ENCODE data around the gene NUTM2A. TPM values are rescaled to one million over a fixed set of nuclear protein-coding genes. Genes with fewer than 3 reads are reported as not detected.
"Not testable (repeated sequence)": the region's sequence is repeated elsewhere in the genome, so short reads cannot be mapped to it uniquely, and the experiment has no call there.

NUTM2A gene, protein sequence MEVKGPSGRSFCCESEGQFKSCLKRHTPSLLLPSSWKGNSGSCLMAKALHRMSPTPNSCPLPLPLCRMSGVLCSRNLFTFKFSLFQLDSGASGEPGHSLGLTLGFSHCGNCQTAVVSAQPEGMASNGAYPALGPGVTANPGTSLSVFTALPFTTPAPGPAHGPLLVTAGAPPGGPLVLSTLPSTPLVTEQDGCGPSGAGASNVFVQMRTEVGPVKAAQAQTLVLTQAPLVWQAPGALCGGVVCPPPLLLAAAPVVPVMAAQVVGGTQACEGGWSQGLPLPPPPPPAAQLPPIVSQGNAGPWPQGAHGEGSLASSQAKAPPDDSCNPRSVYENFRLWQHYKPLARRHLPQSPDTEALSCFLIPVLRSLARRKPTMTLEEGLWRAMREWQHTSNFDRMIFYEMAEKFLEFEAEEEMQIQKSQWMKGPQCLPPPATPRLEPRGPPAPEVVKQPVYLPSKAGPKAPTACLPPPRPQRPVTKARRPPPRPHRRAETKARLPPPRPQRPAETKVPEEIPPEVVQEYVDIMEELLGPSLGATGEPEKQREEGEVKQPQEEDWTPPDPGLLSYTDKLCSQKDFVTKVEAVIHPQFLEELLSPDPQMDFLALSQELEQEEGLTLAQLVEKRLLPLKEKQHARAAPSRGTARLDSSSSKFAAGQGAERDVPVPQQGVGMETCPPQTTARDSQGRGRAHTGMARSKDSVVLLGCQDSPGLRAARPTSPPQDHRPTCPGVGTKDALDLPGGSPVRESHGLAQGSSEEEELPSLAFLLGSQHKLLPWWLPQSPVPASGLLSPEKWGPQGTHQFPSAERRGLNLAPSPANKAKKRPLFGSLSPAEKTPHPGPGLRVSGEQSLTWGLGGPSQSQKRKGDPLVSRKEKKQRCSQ
- total RNA-seq = under 1 TPM; 0.52 to 0.88 TPM
- under 1 TPM in 2 of 3 donors, not detected in 1; 0.07 to 0.18 TPM for polyA plus RNA-seq
- 0.08 to 0.98 (median 0.64) reads per million in 6 experiments for total RNA-seq

DNA sequence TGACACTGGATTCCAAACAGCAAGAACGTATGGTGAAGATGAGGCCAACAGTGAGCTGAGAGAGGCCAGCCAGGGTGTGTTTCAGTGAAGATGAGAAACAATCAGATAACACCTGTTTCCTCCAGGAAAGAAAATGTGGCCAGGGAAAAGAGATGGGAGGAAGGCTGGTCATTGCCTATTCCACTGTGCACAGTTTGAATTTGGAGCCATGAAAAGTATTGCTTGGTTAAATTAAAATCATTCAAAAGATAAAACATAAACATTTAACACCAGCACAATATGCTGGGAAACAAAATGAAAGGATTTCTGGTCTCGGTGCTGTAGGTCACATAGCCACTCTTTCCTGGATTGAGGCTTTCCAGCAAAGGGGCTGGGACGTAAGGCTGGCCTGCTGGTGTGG is at the start of gene NUTM2A:
NUTM2A (plus strand) TSS at position 301 of the 400 bp plus-strand sequence. CDS start 383 bp downstream, outside the sequence.
- POLR2A ChIA-PET, ATAC-seq, H3K27ac Mint-ChIP-seq, H3K4me1 Mint-ChIP-seq, H3K27me3 Mint-ChIP-seq, H3K9me3 Mint-ChIP-seq, DNase-seq, H3K4me3 Mint-ChIP-seq, H3K36me3 Mint-ChIP-seq: not testable (repeated sequence)

DNA sequence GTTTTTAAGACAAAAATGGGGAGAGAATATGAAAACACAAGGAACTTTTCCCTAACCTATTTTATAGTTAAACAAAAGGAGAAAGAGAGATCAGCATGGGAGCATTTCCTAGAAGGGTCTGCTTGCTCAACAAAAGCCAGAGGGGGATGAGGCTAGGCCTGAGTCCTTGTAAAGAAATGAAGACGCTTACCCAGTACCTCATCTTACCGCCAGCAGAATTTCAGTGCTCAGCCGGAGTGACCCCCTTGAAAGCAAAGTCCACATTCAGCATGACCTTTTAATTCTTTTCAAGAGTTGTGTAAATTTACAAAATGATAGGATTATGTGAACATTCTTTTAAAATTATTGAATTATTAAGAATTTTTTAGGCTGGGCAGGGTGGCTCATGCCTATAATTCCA is 47.7 kb upstream of the NUTM2A start:
- ATAC-seq, H3K4me1 Mint-ChIP-seq, DNase-seq, H3K9me3 Mint-ChIP-seq, H3K27ac Mint-ChIP-seq, H3K27me3 Mint-ChIP-seq, H3K4me3 Mint-ChIP-seq, POLR2A ChIA-PET: not testable (repeated sequence)
- H3K36me3 Mint-ChIP-seq = peaks cover 4 to 50% (median 13%) of the 10 kb centered on the region in 3 donors

DNA sequence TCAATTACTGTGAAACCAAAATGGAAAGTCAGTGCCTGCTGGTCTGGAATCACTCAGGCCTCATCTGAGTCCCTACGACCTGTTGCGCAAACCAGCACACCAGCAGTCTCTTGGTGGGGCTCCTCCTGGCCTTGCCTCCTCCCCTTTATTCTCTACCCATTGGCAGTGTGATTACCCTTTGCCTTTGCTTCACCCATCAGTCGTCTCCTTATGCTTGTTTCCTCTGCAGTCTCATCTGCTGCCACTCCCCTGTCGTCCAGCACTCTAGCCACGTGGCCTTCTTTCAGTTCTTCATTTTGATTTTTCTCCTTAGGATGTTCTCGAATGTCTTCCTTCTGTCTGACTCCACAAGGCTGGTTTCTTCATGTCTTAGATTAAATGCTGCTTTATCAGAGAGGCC is 40.8 kb upstream of the NUTM2A start:
- POLR2A ChIA-PET, ATAC-seq, H3K27me3 Mint-ChIP-seq, H3K4me3 Mint-ChIP-seq, DNase-seq: not testable (repeated sequence)
- Mint-ChIP-seq H3K4me1 (peaks cover 0 to 19% (median 2%) of the 10 kb centered on the region in 4 donors), H3K36me3 (peaks cover 33 to 77% (median 53%) of the 10 kb centered on the region in 3 donors), H3K9me3 (peaks cover 0 to 14% (median 4%) of the 10 kb centered on the region in 9 donors), H3K27ac (peak overlapping the region in 1 of 10 donors; percentile 44)

DNA sequence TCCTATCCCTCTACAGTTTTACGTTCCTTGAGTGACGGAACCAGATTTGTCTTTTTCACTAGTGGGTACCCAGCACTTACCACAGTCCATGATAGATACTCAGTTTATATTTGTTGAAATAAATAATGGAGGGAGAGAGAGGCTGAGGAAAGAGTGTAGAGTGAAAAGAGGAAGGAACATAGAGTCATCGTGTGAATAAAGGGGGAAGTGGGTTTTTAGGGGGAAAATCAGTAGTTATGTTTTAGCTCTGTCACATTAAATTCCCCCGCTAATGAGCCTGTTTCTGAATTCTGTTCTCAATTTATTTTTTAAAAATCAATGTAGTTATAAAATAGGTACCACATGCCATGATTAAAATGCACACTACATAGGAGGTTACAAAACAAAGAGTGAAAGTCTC is 39.2 kb upstream of the NUTM2A start:
- peaks cover 29 to 70% (median 50%) of the 10 kb centered on the region in 3 donors for H3K36me3 Mint-ChIP-seq

DNA sequence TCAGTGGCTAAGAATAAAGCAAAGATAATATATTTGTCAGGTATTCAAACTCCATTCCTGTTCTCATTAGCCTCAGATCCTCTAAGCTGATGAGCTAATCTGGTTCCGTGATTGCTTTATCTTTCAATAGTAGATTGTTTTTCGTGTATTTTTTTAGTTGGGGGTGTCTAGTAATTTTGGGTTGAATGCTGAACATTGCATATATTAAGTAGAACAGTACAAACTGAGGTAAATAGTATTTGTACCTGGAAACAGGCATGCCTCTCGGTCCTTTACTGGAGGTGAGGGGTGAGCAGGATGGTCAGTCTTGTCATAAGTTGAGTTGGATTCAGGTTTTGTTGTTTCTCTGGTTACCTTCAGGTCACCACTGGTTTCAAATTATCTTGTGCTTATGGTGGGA is 37.7 kb upstream of the NUTM2A start:
- H3K27me3 Mint-ChIP-seq, DNase-seq, POLR2A ChIA-PET: not testable (repeated sequence)

More for the DNA sequence above, 39.2 kb upstream of the NUTM2A start:
- Mint-ChIP-seq H3K4me1 (peaks cover 0 to 19% (median 2%) of the 10 kb centered on the region in 4 donors), H3K9me3 (peaks cover 0 to 14% (median 4%) of the 10 kb centered on the region in 9 donors)
- H3K27ac Mint-ChIP-seq, H3K4me3 Mint-ChIP-seq, H3K27me3 Mint-ChIP-seq, POLR2A ChIA-PET, DNase-seq, ATAC-seq: not testable (repeated sequence)

DNA sequence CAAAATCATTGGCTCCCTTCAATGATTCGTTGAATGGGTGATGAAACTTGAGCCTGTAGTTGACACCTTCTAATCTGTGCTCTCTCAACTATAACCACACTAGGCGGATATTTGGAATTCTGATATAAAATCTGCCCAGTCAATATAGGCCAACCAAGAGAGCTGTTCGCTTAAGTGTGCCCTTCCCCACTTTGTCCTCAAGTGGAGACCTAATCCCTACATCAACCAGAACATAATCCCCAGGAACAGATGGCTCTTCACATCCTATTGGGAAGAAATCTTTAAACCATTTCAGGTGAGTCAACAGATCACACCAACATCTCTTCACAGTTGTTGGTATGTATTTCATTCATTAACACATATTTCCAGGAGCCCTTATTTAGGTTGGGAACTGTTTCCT is 33.4 kb upstream of the NUTM2A start:
- H3K9me3 Mint-ChIP-seq, H3K27ac Mint-ChIP-seq, ATAC-seq, H3K4me3 Mint-ChIP-seq, DNase-seq, H3K4me1 Mint-ChIP-seq, H3K27me3 Mint-ChIP-seq, POLR2A ChIA-PET: not testable (repeated sequence)
- H3K36me3 Mint-ChIP-seq = peaks cover 5 to 42% (median 18%) of the 10 kb centered on the region in 3 donors

More for the DNA sequence above, 37.7 kb upstream of the NUTM2A start:
- Mint-ChIP-seq H3K9me3 (peaks cover 0 to 13% (median 4%) of the 10 kb centered on the region in 9 donors), H3K4me1 (peaks cover 0 to 19% (median 2%) of the 10 kb centered on the region in 4 donors), H3K36me3 (peaks cover 29 to 70% (median 45%) of the 10 kb centered on the region in 3 donors)
- H3K4me3 Mint-ChIP-seq, H3K27ac Mint-ChIP-seq, ATAC-seq: not testable (repeated sequence)

DNA sequence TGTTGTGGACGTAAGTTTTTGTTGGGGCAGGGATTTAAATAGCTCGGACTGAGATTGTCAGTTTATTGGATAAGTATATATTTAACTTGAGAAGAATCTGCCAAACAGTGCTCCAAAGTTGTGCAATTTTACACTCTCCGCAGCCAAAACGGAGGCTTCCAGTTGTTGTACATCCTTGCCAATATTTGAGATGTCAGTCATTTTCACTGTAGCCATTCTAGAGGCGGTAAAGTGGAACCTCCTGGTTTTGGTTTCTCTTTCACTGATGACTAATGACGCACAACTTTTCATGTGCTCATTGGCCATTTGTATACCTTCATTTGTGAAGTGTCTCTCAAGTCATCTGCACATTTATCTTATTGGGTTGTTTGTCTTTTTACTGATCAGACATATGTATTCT is 24.3 kb upstream of the NUTM2A start:
- Mint-ChIP-seq H3K27ac (peak overlapping the region in 1 of 10 donors; percentile 31), H3K4me1 (peaks cover 7 to 15% (median 12%) of the 10 kb centered on the region in 4 donors), H3K4me3 (peak overlapping the region in 1 of 10 donors; percentile 7)
- H3K36me3 Mint-ChIP-seq, POLR2A ChIA-PET, H3K9me3 Mint-ChIP-seq, H3K27me3 Mint-ChIP-seq: not testable (repeated sequence)
- DNase-seq (peak in 2 of 10 donors; percentile 14 to 19), ATAC-seq (peak in 1 of 2 donors; percentile 40)

DNA sequence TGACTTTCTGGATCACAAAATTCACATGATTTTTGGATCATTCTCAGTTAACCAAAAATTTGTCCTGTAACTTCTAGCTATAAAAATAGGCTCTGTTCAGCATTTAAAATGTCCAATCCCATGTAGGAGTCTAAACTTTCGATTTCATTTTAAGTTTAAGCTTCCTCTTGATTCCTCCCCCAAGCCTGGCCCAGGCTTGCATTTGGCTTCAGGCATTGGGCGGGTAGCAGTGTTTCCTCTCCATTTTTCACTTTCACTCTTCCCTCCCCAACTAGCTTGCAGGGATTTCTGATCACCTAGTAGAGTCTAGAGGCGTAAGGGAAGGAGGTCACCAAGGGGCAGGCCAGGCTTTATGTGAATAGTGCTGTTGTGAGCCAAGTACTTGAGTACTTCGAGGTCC is 20.4 kb upstream of the NUTM2A start:
- DNase-seq, ATAC-seq, POLR2A ChIA-PET, H3K4me3 Mint-ChIP-seq, H3K9me3 Mint-ChIP-seq, H3K36me3 Mint-ChIP-seq, H3K27me3 Mint-ChIP-seq: not testable (repeated sequence)
- H3K4me1 Mint-ChIP-seq = peaks cover 7 to 15% (median 12%) of the 10 kb centered on the region in 4 donors
- H3K27ac Mint-ChIP-seq = peak overlapping the region in 1 of 10 donors; percentile 5

DNA sequence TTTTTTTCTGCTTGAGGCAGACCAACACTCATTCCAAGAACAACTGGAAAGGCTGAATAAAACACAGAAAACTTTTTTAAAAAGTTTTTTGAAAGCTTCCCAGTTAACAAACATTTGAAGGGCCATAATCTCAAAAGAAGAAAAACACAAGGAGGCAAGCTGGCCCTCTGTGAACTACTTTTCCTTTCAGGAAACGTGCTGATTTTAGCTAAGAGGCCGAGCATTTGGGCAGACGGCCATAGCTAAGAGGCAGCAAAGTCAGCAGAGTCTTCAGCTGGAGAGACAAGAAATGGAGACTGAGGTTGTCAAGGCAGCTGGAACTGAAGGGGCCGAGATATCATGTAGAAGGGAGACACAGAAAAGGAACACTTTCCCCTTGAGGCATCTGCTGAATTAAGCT is 18.3 kb upstream of the NUTM2A start:
- H3K9me3 Mint-ChIP-seq, H3K36me3 Mint-ChIP-seq, ATAC-seq, H3K27me3 Mint-ChIP-seq, H3K4me3 Mint-ChIP-seq, DNase-seq, H3K27ac Mint-ChIP-seq, POLR2A ChIA-PET: not testable (repeated sequence)
- H3K4me1 Mint-ChIP-seq = peaks cover 7 to 15% (median 12%) of the 10 kb centered on the region in 4 donors

DNA sequence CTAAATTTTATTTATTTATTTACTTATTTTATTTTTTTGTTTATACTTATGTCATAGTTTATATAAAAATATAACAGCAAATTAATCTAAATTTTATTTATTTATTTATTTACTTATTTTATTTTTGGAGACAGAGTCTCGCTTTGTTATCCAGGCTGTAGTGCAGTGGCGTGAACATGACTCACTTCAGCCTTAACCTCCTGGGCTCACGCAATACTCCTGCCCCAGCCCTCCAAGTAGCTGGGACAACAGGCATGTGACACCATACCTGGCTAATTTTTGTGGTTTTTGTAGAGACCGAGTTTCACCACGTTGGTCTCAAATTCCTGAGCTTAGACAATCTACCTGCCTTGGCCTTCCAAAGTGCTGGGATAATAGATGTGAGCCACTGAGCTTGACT is 14.9 kb upstream of the NUTM2A start:
- DNase-seq, H3K36me3 Mint-ChIP-seq, H3K27ac Mint-ChIP-seq, H3K9me3 Mint-ChIP-seq, H3K4me1 Mint-ChIP-seq, H3K4me3 Mint-ChIP-seq, ATAC-seq, H3K27me3 Mint-ChIP-seq, POLR2A ChIA-PET: not testable (repeated sequence)

DNA sequence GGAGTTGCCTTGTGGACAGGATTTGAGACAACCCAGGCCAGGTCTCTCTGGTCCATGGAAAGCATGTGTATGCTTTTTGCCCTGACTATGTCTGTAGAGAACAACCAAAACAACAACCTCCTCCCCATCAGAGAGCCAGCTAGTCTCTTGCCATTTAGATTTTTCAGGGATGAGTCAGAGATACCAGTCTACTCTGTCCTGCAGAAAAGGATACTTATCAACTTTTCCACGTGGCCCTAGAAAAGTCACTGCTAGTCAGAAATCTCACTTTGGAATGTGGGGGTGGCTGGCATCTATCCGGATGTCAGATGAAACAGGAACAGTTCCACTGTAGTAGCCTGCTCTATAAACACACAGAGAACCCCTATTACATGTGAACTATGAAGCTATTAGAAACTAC is 13.4 kb upstream of the NUTM2A start:
- POLR2A ChIA-PET, H3K4me3 Mint-ChIP-seq, H3K27me3 Mint-ChIP-seq, H3K36me3 Mint-ChIP-seq, DNase-seq, H3K9me3 Mint-ChIP-seq, ATAC-seq: not testable (repeated sequence)
- Mint-ChIP-seq H3K27ac (peak overlapping the region in 1 of 10 donors; percentile 44), H3K4me1 (peaks cover 0 to 12% (median 3%) of the 10 kb centered on the region in 4 donors)

DNA sequence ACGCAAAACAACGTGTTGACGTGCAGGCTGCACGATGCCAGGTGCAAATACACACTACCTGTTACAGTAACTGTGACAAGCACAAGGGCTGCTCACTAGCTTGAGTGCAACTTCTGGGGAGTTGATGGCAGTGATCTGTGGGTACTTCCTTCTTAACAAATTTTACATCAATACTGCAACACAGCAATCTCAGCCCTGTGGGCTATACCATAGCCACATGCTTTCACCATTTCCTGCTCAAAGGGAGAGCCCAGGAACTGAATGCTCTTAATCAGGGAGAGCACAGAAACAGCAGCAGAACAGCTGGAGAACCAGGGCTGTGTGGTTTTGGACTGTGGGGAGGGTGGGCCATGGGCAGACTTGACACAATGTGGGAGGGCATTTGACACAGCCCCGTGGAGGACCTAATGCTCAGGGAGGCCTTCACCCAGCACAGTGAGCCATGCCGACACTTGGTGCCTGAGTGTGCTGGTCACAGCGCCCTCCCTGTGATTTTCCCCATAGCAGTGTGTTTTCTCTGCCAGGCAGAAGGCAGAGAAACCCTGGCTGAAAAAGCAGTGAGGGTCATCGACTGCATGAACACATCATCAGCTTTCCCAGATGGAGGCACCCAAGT is 12.0 kb upstream of the NUTM2A start:
- H3K27ac Mint-ChIP-seq, DNase-seq, H3K9me3 Mint-ChIP-seq, H3K4me3 Mint-ChIP-seq, H3K27me3 Mint-ChIP-seq, H3K36me3 Mint-ChIP-seq, POLR2A ChIA-PET: not testable (repeated sequence)
- H3K4me1 Mint-ChIP-seq = peaks cover 0 to 15% (median 3%) of the 10 kb centered on the region in 4 donors
- ATAC-seq = peak in 1 of 2 donors; percentile 42
